GM19043 (cell line): Measurements from ENCODE around the gene MYBPH.

Source experiments
- ATAC-seq: cut with Tn5 transposase; IDR thresholded peaks from one replicate; pipeline ENCODE4 v1.9.1; 2021; ENCODE audit warnings: low read depth; ENCODE audit not compliant: unreplicated experiment

MYBPH gene

DNA sequence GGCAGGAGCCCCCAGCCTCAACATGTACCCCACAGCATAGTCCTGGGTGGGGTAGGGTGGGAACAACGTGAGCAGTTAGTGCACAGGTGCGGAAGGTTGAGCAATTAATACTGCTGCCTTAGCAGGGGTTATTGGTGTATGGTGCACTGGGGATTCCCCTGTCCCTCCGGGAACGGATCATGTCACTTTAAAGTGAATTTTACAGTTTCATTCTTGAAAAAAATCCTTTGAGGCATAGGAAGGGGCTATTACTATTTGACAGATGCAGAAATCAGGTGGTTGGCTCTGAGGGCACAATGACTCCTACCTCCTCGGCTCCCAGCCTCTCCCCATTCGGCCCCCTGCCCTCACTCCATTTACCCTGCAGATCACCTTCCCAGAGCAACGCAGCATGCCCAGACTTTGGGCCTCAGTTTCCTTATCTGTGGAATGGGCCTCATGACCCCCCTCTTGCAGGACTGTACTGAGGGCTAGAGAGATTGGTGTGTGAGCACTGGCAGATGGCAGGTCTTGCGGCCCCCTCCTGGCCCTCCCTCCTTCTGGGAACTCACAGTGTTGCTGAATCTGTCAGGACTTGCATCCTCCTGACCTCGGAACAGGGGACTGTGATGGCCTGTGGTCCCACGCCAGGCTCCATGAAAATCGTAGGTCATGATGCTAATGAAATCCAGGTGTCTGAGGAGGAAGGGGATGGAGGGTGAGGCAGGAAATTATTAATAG is 5.1 kb upstream of the MYBPH start:
- no peak for ATAC-seq

DNA sequence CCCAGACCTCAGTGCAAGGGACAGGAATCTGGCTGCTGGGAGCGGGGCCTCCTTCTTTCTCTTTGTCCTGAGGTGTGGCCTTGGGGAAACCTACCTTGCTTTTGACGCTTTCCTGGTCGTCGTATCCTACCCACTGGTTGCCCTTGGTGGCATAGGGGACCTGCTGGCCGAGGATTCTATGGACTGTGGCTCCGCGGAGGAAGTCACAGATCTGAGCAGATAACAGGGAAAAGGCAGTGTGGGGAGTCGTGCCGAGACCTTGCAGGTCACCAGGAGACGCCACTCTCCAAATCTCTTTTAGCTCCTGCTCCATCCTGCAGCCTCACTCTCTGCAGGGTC is 4.0 kb upstream of the MYBPH start:
- no peak for ATAC-seq

DNA sequence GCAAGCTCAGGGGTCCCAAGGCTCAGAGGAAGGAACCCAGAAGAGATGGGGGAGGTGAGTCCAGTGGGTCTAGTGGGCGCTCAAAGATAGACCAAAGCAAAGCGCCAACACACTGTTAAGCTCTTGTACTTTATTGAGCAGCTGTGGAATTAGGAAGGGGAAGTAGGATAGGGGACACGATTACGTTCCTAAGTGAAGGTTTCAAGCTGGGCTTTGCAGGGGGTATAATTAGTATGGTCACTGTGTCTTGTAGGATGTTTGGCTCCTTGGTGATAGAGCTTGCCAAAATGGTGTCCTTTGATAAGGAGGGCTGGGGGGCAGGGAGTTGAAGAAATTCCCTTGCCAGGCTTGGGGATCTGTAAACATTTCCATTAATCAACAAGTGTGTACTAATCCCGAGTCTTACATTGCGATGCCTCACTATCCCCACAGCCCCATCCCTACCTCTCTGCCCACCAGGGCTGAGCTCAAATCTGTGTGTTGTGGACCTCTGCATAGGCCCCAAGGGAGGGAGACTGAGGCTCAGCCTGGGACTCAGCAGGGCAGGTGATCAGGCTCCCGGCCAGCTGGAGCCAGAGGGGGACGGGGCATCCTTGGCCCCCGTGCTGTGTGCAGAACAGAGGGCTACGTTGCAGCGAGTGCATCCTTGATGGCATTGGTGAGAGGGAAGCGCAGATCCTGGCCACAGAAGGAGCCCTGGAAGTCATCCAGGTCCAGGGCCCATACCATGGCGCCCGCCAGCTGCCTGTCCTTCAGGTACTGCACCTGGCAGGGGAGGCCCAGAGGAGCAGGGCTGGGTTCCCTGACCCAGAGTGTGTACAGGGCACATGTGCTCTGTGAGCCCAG is 3.4 kb upstream of the MYBPH start:
- ATAC-seq: no peak

DNA sequence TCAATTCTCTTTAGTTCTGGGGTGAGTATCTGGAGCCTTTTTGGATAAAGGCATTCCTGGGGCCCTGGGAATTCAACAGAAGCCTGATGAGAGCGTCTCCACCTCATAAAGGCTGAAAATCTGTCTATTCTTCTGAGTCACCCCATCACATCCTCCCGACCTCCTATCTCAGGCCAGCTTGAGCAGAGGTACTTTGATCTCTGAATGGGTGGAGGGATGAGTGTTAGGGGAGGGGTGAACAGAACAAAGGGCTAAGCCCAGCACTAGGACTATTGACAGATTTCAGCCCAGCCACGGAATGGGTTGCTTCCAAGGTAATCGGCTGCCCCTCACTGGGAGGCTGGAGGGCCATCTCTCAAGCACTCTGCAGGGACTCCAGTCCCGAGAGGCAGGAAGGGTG is 2.5 kb upstream of the MYBPH start:
- ATAC-seq: no peak

DNA sequence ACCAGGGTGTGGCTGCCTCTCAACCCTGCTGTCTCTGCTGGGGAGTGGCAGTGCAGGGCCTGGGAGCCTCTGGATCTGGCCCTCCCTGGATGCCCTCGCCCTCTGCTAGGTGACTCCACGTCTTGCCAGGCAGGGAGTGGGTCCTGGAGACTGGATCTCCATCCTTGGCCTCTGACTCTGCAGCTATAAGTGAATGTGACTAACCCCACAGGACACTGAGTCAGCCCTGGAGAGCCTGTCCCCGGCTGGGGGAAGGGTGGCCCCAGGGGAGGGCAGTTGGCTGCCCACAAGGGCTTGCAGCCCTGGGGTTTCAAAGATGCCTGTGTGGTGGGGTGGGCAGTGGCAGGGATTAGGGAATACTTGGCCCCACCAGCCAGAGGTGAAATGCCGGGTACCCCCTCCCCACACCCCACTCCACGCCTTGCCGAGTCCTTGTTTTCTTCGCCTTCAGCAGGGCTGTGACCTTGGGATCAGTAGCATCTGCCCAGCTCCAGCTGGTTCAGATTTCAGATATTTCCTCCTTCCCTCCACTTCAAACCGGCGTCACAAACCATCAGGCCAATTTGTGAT is 1.9 kb upstream of the MYBPH start:
- no peak for ATAC-seq

DNA sequence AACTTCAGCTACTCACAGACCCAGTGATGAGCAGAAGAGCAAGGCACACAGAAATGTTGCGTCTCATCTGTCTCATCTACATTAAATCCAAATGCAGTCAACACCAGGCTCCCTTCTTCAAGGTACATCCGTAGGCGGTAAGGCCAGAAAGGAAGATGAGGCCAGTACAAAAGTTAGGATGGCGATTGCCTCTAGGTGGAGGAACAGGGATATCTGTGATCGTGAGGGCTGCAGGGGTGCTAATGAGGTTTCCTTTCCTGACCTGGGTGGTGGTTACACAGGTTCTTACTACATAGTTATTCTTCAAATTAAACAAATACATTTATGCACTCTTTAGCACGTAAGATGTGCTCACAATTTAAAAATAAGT is 1.4 kb upstream of the MYBPH start:
- no peak for ATAC-seq

DNA sequence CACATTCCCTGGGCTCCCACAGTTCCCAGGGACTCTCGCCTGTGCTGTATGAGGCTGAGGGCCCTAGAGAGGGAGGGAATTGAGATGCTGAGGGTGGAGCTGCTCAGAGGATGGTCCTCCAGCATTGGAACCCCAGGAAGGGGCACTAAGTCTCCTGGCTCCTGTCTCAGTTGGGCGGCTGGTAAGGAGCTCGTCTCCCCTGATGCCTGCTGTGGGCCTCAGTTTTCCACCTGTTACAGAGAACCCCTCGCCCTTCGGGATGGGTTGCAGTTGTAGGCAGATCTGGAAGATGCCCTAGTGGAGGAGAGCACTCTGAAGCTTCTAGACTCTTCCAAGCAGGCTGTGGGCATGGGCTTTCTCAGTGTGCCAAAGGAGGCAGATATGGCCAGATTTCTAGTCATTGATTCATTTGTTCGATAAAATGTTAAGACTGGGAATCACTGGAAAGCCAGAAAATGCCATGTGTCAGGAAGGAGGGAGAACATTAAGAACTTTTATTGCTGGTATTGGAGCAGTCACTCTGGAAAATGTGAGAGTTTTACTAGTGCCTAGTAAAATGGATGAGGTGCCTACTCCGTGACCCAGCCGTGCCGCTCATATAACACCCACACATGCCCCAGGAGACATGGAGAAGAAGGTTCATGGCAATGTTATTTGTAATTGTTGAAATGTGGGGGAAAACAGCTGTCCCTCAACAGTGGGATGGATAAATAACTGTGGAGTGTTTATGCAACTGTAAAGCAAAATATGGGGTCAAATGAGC is 828 bp upstream of the MYBPH start:
- ATAC-seq: no peak

DNA sequence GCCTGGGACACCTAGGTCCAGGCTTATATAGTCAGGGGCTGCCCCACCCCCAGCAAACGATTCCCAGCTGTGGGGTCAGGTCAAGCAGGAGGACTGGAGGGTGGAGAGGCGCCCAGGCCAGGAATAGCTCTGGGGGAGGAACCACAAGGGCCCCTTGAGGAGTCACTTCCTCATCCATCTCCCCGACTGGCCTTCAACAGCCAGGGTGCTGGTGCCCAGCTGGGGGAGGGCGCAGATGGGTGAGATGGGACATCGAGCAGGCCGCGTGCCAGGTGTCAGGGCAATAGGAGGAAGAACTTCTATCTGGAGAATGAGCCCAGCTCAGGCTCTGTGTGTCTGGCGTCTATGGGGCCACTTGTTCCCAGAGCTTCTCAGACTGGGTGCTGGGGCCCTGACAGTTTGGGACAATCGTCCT is 208 bp upstream of the MYBPH start:
- no peak for ATAC-seq

DNA sequence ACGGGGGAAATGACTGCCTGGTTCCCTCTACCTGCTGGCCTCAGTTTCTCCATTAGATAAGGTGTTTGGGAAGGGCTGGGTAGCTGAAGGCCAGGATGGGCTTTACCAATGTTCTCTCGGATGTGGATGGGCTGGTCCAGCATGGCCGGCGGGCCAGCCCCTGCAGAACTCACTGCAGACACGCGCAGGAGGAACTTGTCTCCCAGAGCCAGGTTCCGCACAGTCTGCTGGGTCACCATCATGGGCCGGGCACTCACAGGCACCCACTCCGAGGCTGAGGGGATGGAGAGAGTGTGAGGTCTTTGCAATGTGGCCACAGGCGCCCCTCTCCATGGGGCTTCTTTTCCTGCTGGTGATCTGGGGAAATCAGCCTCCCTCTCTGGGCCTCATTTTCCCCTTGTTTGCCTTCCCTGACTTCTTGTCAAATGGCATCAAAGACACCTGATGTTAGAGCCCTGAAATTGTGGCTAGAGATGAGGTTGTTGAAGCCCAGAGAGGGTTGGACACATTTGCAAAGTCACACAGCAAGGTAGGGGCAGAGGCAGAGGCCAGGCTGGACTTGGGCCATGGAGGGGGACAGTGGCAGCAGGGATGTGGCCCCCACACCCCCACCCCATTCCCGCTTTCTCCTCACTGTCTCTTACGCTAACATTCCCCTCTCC is 1.2 kb downstream of the MYBPH start:
- no peak for ATAC-seq

DNA sequence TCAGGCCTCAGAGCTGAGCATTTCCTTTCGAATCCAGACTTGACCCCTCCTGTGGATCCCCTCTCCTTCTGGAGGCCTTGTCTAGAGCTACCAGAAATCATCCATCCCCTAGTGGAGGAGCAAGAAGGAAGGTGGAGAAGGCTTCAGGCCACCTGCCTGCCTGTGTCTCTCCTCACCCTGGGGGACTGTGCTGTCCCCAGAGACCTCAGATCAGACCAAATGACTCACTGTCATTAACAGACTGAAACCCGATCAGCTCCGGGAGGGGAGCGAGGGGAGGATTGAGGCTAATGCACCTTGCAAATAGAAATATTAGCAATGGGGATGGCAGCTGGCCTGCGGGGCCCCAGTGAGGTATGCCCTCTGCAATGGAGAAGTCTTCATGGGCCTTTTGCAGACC is 2.1 kb downstream of the MYBPH start:
- ATAC-seq: peak; percentile 92

DNA sequence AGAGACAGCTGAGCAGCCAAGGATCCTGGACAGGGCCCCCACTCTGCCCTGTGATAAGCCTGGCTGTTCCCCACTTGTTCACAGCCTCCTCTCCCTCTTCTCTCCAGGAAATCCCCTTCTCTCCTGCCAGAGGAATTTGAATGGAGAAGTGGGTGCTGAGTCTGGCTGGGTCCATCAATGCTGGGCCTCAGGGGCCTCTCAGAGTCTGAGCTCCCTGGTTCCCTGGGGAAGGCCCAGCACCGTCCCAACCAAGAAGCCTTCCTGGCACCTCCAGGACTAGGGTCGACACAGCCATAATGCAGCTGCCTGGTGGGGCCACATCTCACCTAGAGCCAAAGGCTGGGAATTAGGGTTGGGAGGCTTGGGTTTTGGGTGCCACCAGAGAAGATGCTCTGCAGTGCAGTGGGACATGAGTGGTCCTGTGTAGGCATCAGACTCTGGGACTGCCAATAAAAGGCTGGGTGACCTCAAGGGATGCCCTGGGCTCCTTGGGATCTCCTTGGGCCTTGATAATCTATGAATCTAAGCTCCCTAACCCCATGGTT is 2.5 kb downstream of the MYBPH start:
- no peak for ATAC-seq

DNA sequence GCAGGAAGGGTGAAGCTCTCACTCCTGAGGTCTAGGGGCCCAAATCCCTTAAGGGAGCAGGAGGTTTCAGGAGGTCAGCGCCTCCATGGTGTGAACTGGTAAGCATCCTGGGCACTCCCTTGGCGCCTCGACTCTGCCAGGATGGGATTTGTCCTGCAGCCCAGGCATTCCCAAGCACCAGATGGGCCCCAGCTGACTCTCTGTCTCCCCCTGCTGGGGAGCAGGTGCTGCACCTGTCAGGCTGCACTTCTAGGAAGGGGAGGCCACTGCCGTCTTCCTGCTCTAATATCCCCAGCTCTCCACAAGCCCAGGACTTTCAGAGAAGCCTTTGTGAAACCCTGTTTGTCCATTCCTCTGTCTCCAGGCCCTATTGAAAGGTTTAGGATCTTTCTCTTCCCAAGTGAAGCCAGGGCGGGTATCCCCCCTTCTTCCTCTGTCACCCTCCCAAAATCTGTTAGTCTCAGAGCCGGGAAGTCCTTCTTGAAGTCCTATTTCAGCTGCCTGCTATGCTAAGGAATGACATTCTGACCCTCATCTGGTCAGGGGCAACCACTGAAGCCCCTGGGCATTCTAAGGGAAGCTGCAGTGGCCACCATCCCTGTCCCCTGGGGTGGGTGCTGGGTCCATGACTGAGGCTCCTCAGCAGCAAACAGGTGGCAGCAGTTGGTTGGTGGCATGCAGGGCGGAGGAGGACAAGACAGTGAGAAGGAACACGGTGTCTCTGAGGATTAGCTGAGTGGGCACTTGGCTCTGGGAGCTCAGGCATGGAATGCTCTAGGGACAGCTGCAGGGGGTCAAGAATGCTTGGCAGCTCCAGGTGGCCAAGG is 3.2 kb downstream of the MYBPH start:
- ATAC-seq: no peak

DNA sequence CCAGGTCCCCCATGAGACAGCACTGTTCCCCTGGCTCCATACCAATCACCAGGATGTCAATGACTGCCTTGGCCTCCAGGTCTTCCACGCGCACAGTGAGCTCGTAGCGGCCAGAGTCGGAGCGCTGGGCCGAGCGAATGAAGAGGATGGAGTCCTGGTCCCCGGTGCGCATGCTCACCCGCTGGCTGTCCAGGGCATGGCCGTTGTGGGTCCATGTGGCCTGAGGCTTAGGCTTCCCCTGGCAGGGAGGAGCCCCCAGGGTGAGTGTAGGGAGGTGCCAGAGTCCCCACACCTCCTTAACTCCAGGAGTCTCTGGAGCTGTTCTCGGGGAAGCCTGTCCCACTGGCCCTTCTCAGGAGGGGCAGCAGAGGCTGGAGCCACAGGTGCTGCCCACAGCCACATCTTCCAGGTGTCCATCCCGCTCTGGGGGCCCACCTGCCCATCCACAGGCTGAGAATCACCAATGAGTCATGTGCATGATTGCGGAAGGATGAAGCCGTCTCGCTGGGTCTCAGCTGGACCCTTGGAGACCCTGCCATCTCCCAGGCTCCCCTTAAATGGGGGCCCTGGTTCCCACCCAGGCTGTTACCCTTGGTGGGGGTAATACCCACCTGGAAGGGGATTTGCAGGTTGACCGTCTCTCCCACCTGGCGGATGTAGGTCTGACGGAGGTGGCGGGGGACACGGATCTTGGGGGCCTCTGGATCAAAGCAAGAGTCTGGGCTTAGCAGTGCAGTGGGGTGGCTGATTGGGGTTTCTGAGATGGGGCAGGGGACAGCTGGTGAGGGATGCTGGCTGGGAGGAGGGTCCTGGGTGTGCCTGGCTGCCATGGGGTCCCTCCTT is 4.1 kb downstream of the MYBPH start:
- no peak for ATAC-seq

DNA sequence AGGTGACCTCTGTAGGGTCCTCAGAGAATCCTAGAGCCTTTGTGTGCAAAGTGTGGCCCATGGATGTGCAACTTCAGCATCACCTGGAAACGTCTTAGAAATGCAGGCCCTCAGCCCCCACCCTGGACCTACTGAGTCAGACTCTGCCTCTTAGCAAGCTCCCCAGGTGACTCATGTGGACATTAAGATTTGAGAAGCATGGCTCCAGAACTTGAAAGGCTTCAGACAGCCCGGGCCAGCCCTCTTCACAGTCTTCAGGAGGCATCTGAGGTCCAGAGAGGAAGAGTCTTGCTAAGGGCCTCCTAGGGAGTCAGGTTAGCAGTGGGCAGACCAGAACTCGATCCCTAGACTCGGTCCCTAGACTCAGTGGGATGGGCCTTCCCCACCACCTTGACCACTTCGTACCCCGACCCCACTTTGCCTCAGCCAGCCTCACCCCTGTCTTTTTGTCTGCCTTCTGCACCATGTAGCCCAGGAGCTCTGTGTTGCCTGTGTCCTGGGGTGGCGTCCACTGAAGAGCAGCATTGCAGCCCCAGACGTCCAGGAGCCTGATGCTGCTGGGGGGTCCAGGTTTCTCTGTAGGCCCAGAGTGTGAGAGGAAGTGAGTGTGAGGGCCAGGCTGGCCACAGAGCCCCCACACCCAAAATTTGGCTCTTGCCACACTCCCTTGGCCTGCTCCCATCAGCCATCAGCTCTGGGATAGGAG is 4.8 kb downstream of the MYBPH start:
- no peak for ATAC-seq

DNA sequence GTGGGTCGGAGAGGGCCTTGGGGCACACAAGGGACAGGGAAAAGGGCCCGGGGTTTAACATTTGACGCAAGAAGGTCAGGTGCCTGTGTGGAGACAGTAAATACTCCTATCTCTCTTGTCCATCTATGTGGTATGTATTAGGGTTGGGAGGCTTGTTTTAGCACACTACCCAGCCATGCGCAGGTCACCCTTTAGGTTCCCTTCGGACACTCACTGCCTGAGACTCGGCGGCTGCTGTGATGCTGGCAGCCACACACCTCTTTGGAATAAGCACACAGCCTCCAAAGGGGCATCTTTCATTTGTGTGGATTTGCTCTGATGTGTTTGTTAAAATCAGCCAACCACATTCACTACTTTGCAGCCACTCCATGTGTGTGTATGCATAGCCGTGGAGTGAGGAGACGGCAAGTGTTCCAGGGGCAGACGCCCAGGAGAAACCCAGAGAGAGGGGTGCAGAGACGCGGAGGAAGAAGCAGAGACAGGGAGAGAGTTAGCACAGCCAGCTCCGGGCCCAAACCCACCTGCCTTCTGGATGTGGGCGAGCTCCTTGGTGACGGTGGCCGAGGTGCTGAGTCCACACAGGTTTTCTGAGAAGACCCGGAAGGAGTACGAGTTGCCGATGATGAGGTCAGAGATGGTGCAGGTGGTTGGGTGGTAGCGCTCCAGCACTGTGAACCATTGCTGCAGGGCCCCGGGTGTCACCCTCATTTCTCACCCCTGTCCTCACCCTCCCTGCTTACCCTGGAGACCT is 5.7 kb downstream of the MYBPH start:
- no peak for ATAC-seq

DNA sequence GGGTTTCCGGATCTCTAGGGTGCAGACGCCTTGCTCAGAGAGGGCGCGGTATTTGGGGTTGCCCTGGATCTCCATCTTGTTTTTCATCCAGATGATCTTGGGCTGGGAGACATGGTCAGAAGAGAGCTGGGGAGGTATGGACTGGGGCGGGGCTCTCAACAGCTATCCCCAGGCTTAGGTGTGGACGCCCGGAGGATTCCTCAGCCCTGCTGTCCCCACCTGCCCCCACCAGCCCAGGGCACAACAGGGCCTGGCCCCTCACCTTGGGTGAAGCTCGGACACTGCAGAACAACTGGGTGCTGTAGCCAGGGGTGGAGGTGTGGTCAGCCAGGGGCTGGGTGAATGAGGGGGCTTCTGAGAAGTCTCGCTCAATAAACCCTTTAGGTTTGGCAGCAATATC is 6.6 kb downstream of the MYBPH start:
- no peak for ATAC-seq

DNA sequence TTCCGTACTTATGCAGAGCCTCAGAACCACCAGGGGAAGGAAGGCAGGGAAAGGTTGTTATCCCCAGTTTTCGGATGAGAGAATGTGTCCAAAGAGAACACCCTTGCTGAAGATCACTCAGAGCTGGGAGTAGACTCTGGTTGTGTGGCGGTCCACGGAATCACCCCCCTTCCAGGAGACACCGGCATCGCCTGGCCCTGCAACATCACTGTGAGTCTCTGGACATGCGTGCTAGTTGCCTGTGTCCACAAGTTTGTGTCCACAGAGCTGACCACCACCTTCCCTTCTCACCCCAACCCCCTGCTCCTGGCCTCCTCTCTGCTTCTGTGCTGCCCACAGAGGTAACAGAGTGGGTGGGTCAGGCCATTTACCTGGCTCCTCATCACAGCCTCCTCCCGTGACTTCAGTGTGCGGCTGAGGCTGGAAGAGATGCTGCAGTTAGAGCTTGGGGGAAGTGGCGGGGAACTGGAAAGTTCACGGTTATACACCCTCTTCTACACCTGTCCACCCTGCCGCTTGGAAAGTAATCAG is 7.3 kb downstream of the MYBPH start:
- no peak for ATAC-seq
